Astrocyte (in vitro differentiated cells and primary cell): ENCODE results near the gene FXYD5. TPM values are rescaled to one million over a fixed set of nuclear protein-coding genes. Genes with fewer than 3 reads are reported as not detected.

Experiments
- DNase-seq: peaks from one replicate; pipeline ENCODE4 v3.0.0-alpha.2; 2010; ENCODE audit warnings: low read depth
- FAIRE-seq: peaks from 2 replicates; lab custom pipeline; 2011; peaks lifted over from hg19 to GRCh38; lab: Jason Lieb, UNC
- H2AFZ ChIP-seq: 2 replicates; pipeline ENCODE4 v1.6.0; 2012; ENCODE audit warnings: low read depth, low read length, inconsistent platforms
- H3K27ac ChIP-seq: 2 replicates; pipeline ENCODE4 v1.5.1; 2011; ENCODE audit warnings: low read depth, low read length, inconsistent platforms
- H3K27me3 ChIP-seq: 2 replicates; pipeline ENCODE4 v1.6.0; 2011; ENCODE audit warnings: low read length, inconsistent platforms; ENCODE audit not compliant: insufficient read depth
- H3K36me3 ChIP-seq: 2 replicates; pipeline ENCODE4 v1.5.1; 2011; ENCODE audit warnings: low read length, inconsistent platforms; ENCODE audit not compliant: insufficient read depth
- H3K4me1 ChIP-seq: 2 replicates; pipeline ENCODE4 v1.5.1; 2011; ENCODE audit warnings: low read length, inconsistent platforms; ENCODE audit not compliant: insufficient read depth
- H3K4me2 ChIP-seq: 2 replicates; pipeline ENCODE4 v1.6.0; 2012; ENCODE audit warnings: low read length, inconsistent platforms
- H3K4me3 ChIP-seq: 2 replicates; pipeline ENCODE4 v1.5.1; 2011; ENCODE audit warnings: low read depth, mild to moderate bottlenecking, low read length, inconsistent platforms; ENCODE audit not compliant: insufficient read depth
- H3K79me2 ChIP-seq: 2 replicates; pipeline ENCODE4 v1.6.0; 2012; ENCODE audit warnings: mild to moderate bottlenecking, low read length, inconsistent platforms; ENCODE audit not compliant: insufficient read depth
- H3K9ac ChIP-seq: 2 replicates; pipeline ENCODE4 v1.6.0; 2012; ENCODE audit warnings: mild to moderate bottlenecking, low read length, inconsistent platforms
- H3K9me3 ChIP-seq: 2 replicates; pipeline ENCODE4 v1.5.1; 2012; ENCODE audit warnings: low read depth, mild to moderate bottlenecking, low read length, inconsistent platforms; ENCODE audit not compliant: insufficient read depth
- H4K20me1 ChIP-seq: 2 replicates; pipeline ENCODE4 v1.6.0; 2012; ENCODE audit warnings: low read length, inconsistent platforms; ENCODE audit not compliant: insufficient read depth
- H3K27ac Mint-ChIP-seq: one replicate; pipeline ENCODE4 v1.8.0; 2021; ENCODE audit warnings: mild to moderate bottlenecking, mixed read lengths; ENCODE audit not compliant: unreplicated experiment
- H3K27me3 Mint-ChIP-seq: one replicate; pipeline ENCODE4 v1.8.0; 2021; ENCODE audit warnings: low read depth, mixed read lengths; ENCODE audit not compliant: unreplicated experiment
- H3K36me3 Mint-ChIP-seq: one replicate; pipeline ENCODE4 v1.8.0; 2021; ENCODE audit warnings: low read depth, mixed read lengths; ENCODE audit not compliant: unreplicated experiment
- H3K4me1 Mint-ChIP-seq: one replicate; pipeline ENCODE4 v1.8.0; 2021; ENCODE audit warnings: low read depth, mixed read lengths; ENCODE audit not compliant: unreplicated experiment
- H3K4me3 Mint-ChIP-seq: one replicate; pipeline ENCODE4 v1.8.0; 2021; ENCODE audit warnings: mild to moderate bottlenecking, moderate library complexity, mixed read lengths; ENCODE audit not compliant: unreplicated experiment
- H3K9me3 Mint-ChIP-seq: one replicate; pipeline ENCODE4 v1.8.0; 2021; ENCODE audit warnings: mild to moderate bottlenecking, mixed read lengths; ENCODE audit not compliant: unreplicated experiment
- CTCF ChIP-seq: IDR thresholded peaks from 2 replicates; pipeline ENCODE4 v1.5.1; 2011; ENCODE audit warnings: low read depth, mild to moderate bottlenecking, inconsistent platforms, low read length, moderate library complexity; ENCODE audit not compliant: insufficient read depth
- EZH2 ChIP-seq: IDR thresholded peaks from 2 replicates; pipeline ENCODE4 v1.6.1; 2012; ENCODE audit warnings: mild to moderate bottlenecking, low read length, inconsistent platforms; ENCODE audit not compliant: insufficient read depth
- total RNA-seq: library from RNA; stranded (reverse); gene quantifications from 2 replicates; pipeline ENCODE4 v1.2.1, GENCODE V29; 2021

Gene FXYD5
- total RNA-seq, 1 donor from 2014 or later = 108 TPM

DNA sequence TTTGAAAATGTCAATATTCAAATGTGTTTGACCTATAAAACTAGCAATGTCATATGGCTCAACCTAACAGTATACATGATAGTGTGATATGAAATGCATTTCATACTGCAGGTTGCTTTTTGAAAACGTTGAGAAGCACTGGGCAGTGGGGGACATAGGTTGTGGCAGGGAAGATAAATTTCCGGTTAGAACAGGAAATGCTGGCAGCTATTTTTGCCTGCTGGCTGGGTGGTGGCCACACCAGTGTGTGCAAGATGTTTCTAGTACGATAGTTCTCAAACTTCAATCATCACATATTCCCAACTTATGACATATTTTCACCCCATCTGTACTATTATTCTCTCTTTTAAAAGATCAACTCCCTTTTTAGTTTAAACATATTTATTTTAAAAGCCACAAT is 17.2 kb downstream of the FXYD5 start:
- no peak for DNase-seq
- H2AFZ ChIP-seq = no peak overlapping the region
- peaks cover 7% of the 10 kb centered on the region for H3K4me1 Mint-ChIP-seq
- H3K4me1 ChIP-seq = no peaks in the 10 kb centered on the region
- no peak overlapping the region for H3K4me3 Mint-ChIP-seq
- no peak overlapping the region for H3K27ac ChIP-seq
- no peaks in the 10 kb centered on the region for H4K20me1 ChIP-seq
- no peaks in the 10 kb centered on the region for H3K27me3 ChIP-seq
- FAIRE-seq = no peak
- peaks cover 8% of the 10 kb centered on the region for H3K36me3 Mint-ChIP-seq
- H3K9me3 Mint-ChIP-seq = peaks cover 2% of the 10 kb centered on the region
- no peaks in the 10 kb centered on the region for H3K27me3 Mint-ChIP-seq
- H3K4me2 ChIP-seq = no peak overlapping the region
- H3K79me2 ChIP-seq = no peaks in the 10 kb centered on the region
- H3K9me3 ChIP-seq = no peaks in the 10 kb centered on the region
- peaks cover 6% of the 10 kb centered on the region for H3K36me3 ChIP-seq
- H3K4me3 ChIP-seq = no peak overlapping the region
- no peak overlapping the region for H3K27ac Mint-ChIP-seq
- TF ChIP-seq CTCF (no peak), EZH2 (no peak)
- no peak overlapping the region for H3K9ac ChIP-seq

GRCh38 chr19:35174226-35174625 is 19.7 kb downstream of the FXYD5 start:
- Histone ChIP-seq H3K4me2 (no peak overlapping the region), H3K9ac (no peak overlapping the region), H2AFZ (no peak overlapping the region), H3K4me3 (no peak overlapping the region), H3K4me1 (no peaks in the 10 kb centered on the region), H3K9me3 (no peaks in the 10 kb centered on the region), H3K79me2 (no peaks in the 10 kb centered on the region), H3K27ac (no peak overlapping the region), H3K27me3 (no peaks in the 10 kb centered on the region), H3K36me3 (no peaks in the 10 kb centered on the region), H4K20me1 (no peaks in the 10 kb centered on the region)
- H3K4me1 Mint-ChIP-seq = peaks cover 5% of the 10 kb centered on the region
- peaks cover 7% of the 10 kb centered on the region for H3K27me3 Mint-ChIP-seq
- FAIRE-seq = no peak
- peaks cover 2% of the 10 kb centered on the region for H3K9me3 Mint-ChIP-seq
- H3K4me3 Mint-ChIP-seq = no peak overlapping the region
- H3K36me3 Mint-ChIP-seq = peaks cover 5% of the 10 kb centered on the region
- H3K27ac Mint-ChIP-seq = no peak overlapping the region
- DNase-seq = no peak
- TF ChIP-seq CTCF (no peak), EZH2 (no peak)

GRCh38 chr19:35176181-35176570 is 21.6 kb downstream of the FXYD5 start:
- no peak overlapping the region for H3K4me3 Mint-ChIP-seq

More at GRCh38 chr19:35176181-35176570, 21.6 kb downstream of the FXYD5 start:
- H3K27me3 ChIP-seq = no peaks in the 10 kb centered on the region
- H3K9ac ChIP-seq = no peak overlapping the region
- no peaks in the 10 kb centered on the region for H3K79me2 ChIP-seq
- H2AFZ ChIP-seq = no peak overlapping the region
- Mint-ChIP-seq H3K9me3 (peaks cover 2% of the 10 kb centered on the region), H3K27ac (no peak overlapping the region), H3K36me3 (peaks cover 3% of the 10 kb centered on the region), H3K4me1 (peaks cover 5% of the 10 kb centered on the region), H3K27me3 (peaks cover 8% of the 10 kb centered on the region)
- no peaks in the 10 kb centered on the region for H3K36me3 ChIP-seq
- TF ChIP-seq EZH2 = no peak
- TF ChIP-seq CTCF = no peak
- FAIRE-seq (no peak), DNase-seq (no peak)
- no peak overlapping the region for H3K27ac ChIP-seq
- H4K20me1 ChIP-seq = no peaks in the 10 kb centered on the region
- no peak overlapping the region for H3K4me3 ChIP-seq
- no peak overlapping the region for H3K4me2 ChIP-seq
- H3K9me3 ChIP-seq = no peaks in the 10 kb centered on the region
- H3K4me1 ChIP-seq = no peaks in the 10 kb centered on the region
